Colonic mucosa (tissue), 4 donors: ENCODE measurements around the gene SKOR1. TPM values are rescaled to one million over a fixed set of nuclear protein-coding genes. Genes with fewer than 3 reads are reported as not detected.

ENCODE experiments used
- DNase-seq: peaks from one replicate; pipeline ENCODE4 v3.0.0-alpha.2; 2020
- H3K27ac ChIP-seq: fragments of 200-600 bp; one replicate; pipeline ENCODE4 v1.8.0; 2021
- H3K27me3 ChIP-seq: fragments of 200-600 bp; one replicate; pipeline ENCODE4 v1.8.0; 2021
- H3K36me3 ChIP-seq: fragments of 200-600 bp; one replicate; pipeline ENCODE4 v1.8.0; 2021
- H3K4me1 ChIP-seq: fragments of 200-600 bp; one replicate; pipeline ENCODE4 v1.8.0; 2021; ENCODE audit warnings: mild to moderate bottlenecking
- H3K4me3 ChIP-seq: fragments of 200-600 bp; one replicate; pipeline ENCODE4 v1.8.0; 2021
- H3K9ac ChIP-seq, 2 donors: one replicate each; pipeline ENCODE4 v1.7.0; 2013; ENCODE audit warnings: control low read depth in 2 of 2, low read depth in 2 of 2, low read length in 2 of 2
- H3K9me3 ChIP-seq: fragments of 200-600 bp; one replicate; pipeline ENCODE4 v1.8.0; 2021
- intact Hi-C: fragments of 100-400 bp; cut with DNase I; formaldehyde crosslinking; loops from one replicate; pipeline ENCODE4 v1.14.1; 2022
- total RNA-seq, 2 donors: library from RNA; stranded (reverse); fragmentation: NEBNext Ultra II Directional in 1 of 2; extraction: Animal tissue kit (Norgen Biotek cat#: 25700) in 1 of 2; gene quantifications; one replicate each; pipeline ENCODE4 v1.2.1, GENCODE V29; 2021
- TF ChIP-seq, protein P1 (sequence below): fragments of 200-600 bp; IDR thresholded peaks from one replicate; pipeline ENCODE4 v1.8.0; 2022; ENCODE audit warnings: antibody characterized with exemption, mild to moderate bottlenecking
- donor health status: healthy.
- donor health status: DM: no; HTN: no; CAD: no.
- donor health status: DM: no; HTN: no; CAD: no.

SKOR1 gene
- total RNA-seq, 2 donors from 2014 or later, result 0.10 to 0.19 TPM

DNA sequence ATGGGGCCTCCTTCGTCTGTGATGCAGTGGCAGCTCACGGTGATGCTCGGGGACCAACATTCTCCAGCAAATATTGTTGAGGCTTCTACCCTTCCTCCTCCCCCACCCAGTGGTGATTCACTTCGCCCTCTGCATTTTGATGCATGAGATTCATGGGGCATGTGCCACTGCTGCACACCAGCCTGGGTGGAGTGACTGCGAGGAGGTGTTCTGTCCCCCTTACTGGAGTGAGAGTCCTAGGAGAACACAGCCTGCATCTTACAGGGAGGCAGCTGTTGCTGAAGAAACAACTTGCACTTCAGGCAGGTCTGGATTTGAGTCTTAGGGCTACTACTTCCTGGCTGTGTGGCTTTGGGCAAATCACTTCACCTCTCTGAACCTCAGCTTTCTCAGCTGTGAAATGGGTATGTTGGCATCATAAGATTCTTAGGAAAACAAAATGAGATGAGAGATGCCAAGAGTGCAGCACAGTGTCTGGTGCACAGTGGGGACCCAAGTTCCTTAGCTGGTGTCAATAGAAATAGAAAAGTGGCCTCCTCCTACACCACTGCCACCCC is 10.2 kb upstream of the SKOR1 start:
- Histone ChIP-seq H3K36me3 (no peaks in the 10 kb centered on the region), H3K9me3 (no peaks in the 10 kb centered on the region), H3K9ac (no peak overlapping the region), H3K4me1 (no peaks in the 10 kb centered on the region), H3K27me3 (peaks cover 7% of the 10 kb centered on the region), H3K4me3 (no peak overlapping the region), H3K27ac (no peak overlapping the region)
- DNase-seq, result no peak
- intact Hi-C loops, result no loop called here
- TF ChIP-seq, protein P1, sequence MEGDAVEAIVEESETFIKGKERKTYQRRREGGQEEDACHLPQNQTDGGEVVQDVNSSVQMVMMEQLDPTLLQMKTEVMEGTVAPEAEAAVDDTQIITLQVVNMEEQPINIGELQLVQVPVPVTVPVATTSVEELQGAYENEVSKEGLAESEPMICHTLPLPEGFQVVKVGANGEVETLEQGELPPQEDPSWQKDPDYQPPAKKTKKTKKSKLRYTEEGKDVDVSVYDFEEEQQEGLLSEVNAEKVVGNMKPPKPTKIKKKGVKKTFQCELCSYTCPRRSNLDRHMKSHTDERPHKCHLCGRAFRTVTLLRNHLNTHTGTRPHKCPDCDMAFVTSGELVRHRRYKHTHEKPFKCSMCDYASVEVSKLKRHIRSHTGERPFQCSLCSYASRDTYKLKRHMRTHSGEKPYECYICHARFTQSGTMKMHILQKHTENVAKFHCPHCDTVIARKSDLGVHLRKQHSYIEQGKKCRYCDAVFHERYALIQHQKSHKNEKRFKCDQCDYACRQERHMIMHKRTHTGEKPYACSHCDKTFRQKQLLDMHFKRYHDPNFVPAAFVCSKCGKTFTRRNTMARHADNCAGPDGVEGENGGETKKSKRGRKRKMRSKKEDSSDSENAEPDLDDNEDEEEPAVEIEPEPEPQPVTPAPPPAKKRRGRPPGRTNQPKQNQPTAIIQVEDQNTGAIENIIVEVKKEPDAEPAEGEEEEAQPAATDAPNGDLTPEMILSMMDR, result no peak

DNA sequence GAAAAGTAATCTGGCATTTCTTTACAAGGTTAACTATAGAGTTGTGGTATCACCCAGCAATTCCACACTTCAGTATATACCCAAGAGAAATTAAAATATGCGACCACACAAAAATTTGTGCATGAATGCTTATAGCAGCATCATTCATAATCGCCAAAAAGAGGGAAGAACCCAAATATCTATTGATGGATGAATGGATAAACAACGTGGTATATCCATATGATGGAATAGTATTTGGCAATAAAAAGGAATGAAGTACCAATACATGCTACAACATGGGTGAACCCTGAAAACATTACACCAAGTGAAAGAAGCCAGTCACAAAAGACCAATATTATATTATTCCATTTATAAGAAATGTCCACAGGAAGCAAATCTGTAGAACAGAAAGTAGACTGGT is 8.6 kb upstream of the SKOR1 start:
- Histone ChIP-seq H3K4me1 (no peaks in the 10 kb centered on the region), H3K36me3 (no peaks in the 10 kb centered on the region), H3K27ac (no peak overlapping the region), H3K27me3 (peaks cover 22% of the 10 kb centered on the region), H3K9me3 (no peaks in the 10 kb centered on the region), H3K9ac (no peak overlapping the region), H3K4me3 (no peak overlapping the region)
- no peak for DNase-seq
- intact Hi-C loops, result no loop called here
- TF ChIP-seq, protein P1, result no peak

DNA sequence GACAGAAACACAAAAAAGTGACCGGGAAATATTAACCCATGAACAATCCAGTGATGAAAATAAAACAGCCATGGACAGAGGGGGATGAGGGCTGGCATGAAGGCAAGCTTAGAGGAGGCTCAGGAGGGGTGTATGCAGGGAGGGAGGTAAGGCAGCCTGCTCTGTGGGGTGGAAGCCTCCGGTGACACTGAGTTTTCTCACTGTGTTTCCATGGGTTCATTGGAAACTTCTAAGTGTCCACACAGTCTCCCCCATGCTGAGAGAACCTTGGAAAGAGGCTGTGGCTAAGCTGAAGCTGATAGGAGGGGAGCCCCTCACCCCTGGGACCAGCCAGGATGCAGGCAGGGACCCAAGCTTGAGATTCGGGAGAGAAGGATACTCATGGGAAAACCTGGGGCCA is 6.8 kb upstream of the SKOR1 start:
- Histone ChIP-seq H3K4me3 (no peak overlapping the region), H3K27me3 (peaks cover 40% of the 10 kb centered on the region), H3K4me1 (no peaks in the 10 kb centered on the region), H3K9me3 (no peaks in the 10 kb centered on the region), H3K27ac (no peak overlapping the region), H3K9ac (no peak overlapping the region), H3K36me3 (no peaks in the 10 kb centered on the region)
- TF ChIP-seq, protein P1, result no peak
- no peak for DNase-seq
- intact Hi-C loops, result no loop called here

DNA sequence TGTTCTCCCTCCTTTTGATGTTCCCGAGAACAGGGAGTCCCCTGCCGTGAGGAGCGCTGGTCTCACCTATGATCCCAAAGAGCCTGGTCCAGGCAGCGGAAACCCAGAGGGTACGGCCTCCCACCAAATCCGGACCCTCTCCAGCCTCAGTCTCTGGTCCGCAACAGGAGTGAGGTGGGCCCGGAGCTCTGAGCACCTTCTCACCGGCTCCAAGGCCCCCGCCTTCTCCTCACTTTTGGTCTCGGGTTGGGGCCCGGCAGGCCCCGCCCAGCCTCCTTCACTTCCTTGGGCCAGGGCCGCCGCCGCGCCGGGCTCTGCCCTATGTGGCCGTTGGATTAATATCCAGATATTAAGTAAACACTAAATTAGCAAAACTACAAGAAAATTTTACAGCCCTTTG is 5.7 kb upstream of the SKOR1 start:
- DNase-seq, result no peak
- Histone ChIP-seq H3K4me1 (no peaks in the 10 kb centered on the region), H3K36me3 (no peaks in the 10 kb centered on the region), H3K9ac (no peak overlapping the region), H3K9me3 (no peaks in the 10 kb centered on the region), H3K27me3 (peaks cover 52% of the 10 kb centered on the region), H3K27ac (no peak overlapping the region), H3K4me3 (no peak overlapping the region)
- intact Hi-C loops, result no loop called here
- TF ChIP-seq, protein P1, result no peak

DNA sequence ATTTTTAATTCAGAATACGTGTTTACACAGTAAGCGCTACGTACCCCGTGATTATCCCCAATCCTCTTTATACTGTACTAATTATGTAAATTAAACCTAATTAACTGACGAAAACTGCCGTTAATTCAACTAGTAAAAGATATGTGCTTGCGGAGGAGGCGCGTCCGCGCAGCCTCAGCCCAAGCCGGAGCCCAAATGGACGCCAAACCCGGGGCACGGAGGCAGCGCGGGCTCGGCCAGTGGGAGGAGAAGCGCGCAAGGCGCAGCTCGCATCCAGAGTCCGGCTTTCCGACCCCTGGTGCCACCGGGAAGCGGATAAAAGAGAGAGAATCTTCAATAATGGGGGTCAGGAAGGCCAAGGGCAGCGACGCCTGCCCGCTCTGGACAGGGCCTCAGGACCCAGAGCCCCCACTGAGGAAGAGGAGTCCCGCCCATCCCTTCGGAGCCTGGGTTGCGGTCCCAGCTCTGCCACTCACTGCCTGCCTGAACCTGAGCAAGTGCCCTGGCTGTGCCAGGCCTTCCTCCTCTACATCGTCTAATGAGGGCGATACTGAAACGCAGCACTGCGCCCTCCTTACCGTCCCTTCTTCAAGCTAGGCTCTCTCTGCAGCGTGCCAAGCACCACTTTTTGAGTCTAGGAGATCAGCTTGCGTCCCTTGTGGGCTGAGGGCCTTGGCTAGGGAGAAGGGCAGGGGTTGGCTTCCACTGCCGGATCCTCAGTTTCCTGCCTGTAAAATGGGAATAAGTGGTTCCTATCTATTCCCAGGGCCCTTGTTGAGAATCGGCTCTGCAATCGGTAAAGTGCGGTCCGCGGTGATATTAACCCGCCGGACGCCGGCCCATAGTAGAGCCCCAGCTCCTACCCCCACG is 5.0 kb upstream of the SKOR1 start:
- Histone ChIP-seq H3K27me3 (peaks cover 59% of the 10 kb centered on the region), H3K4me3 (no peak overlapping the region), H3K4me1 (no peaks in the 10 kb centered on the region), H3K36me3 (no peaks in the 10 kb centered on the region), H3K9me3 (no peaks in the 10 kb centered on the region), H3K27ac (no peak overlapping the region), H3K9ac (no peak overlapping the region)
- no peak for DNase-seq
- TF ChIP-seq, protein P1, result no peak
- intact Hi-C loops, result no loop called here
